IPS-15b (cell line): ENCODE measurements around the gene CCDC107.
A peak's percentile ranks its signal among the peaks of the same experiment; 100 is the strongest.

Source experiments
- H3K27me3 ChIP-seq: one replicate; pipeline ENCODE4 v1.6.1; 2013; ENCODE audit warnings: low read length; ENCODE audit not compliant: control insufficient read depth, insufficient read depth
- H3K36me3 ChIP-seq: one replicate; pipeline ENCODE4 v1.6.1; 2013; ENCODE audit warnings: low read length; ENCODE audit not compliant: control insufficient read depth, insufficient read depth
- H3K4me1 ChIP-seq: one replicate; pipeline ENCODE4 v1.6.1; 2013; ENCODE audit warnings: mild to moderate bottlenecking, low read length; ENCODE audit not compliant: control insufficient read depth, insufficient read depth
- H3K4me3 ChIP-seq: one replicate; pipeline ENCODE4 v1.5.1; 2013; ENCODE audit warnings: low read depth, low read length
- H3K9ac ChIP-seq: one replicate; pipeline ENCODE4 v1.6.1; 2013; ENCODE audit warnings: low read depth, mild to moderate bottlenecking, low read length
- H3K9me3 ChIP-seq: one replicate; pipeline ENCODE4 v1.6.1; 2013; ENCODE audit warnings: mild to moderate bottlenecking, low read length; ENCODE audit not compliant: control insufficient read depth, insufficient read depth

Gene CCDC107

GRCh38 chr9:35688558-35689541 lies 30.8 kb downstream of the CCDC107 start:
- peaks cover 10% of the 10 kb centered on the region for H3K4me1 ChIP-seq
- no peaks in the 10 kb centered on the region for H3K9me3 ChIP-seq
- H3K27me3 ChIP-seq, result no peaks in the 10 kb centered on the region
- H3K9ac ChIP-seq, result peak overlapping the region; percentile 92
- peaks cover 33% of the 10 kb centered on the region for H3K36me3 ChIP-seq
- H3K4me3 ChIP-seq, result peak overlapping the region; percentile 81

- H3K36me3 ChIP-seq, result peaks cover 24% of the 10 kb centered on the region
- peak within 1 kb of the TSS; percentile 92 for H3K9ac ChIP-seq
- H3K4me3 ChIP-seq, result peak within 1 kb of the TSS; percentile 81
- H3K27me3 ChIP-seq, result no peaks in the 10 kb centered on the region
- no peaks in the 10 kb centered on the region for H3K9me3 ChIP-seq
- peaks cover 10% of the 10 kb centered on the region for H3K4me1 ChIP-seq
Observed at GRCh38 chr9:35689542-35690293, 31.6 kb downstream of the CCDC107 start, which contains the start of gene TPM2. Gene TPM2 (minus strand): TSS chr9:35689925. CDS start chr9:35689817, 108 bp downstream.

GRCh38 chr9:35690294-35690613 lies 32.2 kb downstream of the CCDC107 start:
- Histone ChIP-seq H3K9me3 (no peaks in the 10 kb centered on the region), H3K4me3 (peak overlapping the region; percentile 81), H3K9ac (peak overlapping the region; percentile 12), H3K4me1 (peaks cover 10% of the 10 kb centered on the region), H3K27me3 (no peaks in the 10 kb centered on the region), H3K36me3 (peaks cover 19% of the 10 kb centered on the region)

- Histone ChIP-seq H3K4me3 (peak overlapping the region; percentile 81), H3K36me3 (peaks cover 15% of the 10 kb centered on the region), H3K4me1 (peaks cover 10% of the 10 kb centered on the region), H3K9me3 (no peaks in the 10 kb centered on the region), H3K27me3 (no peaks in the 10 kb centered on the region), H3K9ac (peak overlapping the region; percentile 37)
Observed at GRCh38 chr9:35690614-35691333, 32.7 kb downstream of the CCDC107 start.

GRCh38 chr9:35691334-35691650 lies 33.2 kb downstream of the CCDC107 start:
- no peaks in the 10 kb centered on the region for H3K9me3 ChIP-seq
- peak overlapping the region; percentile 79 for H3K4me3 ChIP-seq
- peaks cover 15% of the 10 kb centered on the region for H3K36me3 ChIP-seq
- H3K27me3 ChIP-seq, result no peaks in the 10 kb centered on the region
- peaks cover 10% of the 10 kb centered on the region for H3K4me1 ChIP-seq
- peak overlapping the region; percentile 37 for H3K9ac ChIP-seq

- peaks cover 10% of the 10 kb centered on the region for H3K4me1 ChIP-seq
- H3K9me3 ChIP-seq, result no peaks in the 10 kb centered on the region
- no peaks in the 10 kb centered on the region for H3K27me3 ChIP-seq
- H3K4me3 ChIP-seq, result peak overlapping the region; percentile 79
- peaks cover 13% of the 10 kb centered on the region for H3K36me3 ChIP-seq
- no peak overlapping the region for H3K9ac ChIP-seq
Observed at GRCh38 chr9:35691757-35692301, 33.7 kb downstream of the CCDC107 start.

GRCh38 chr9:35695943-35696401 lies 37.9 kb downstream of the CCDC107 start:
- Histone ChIP-seq H3K9me3 (no peaks in the 10 kb centered on the region), H3K27me3 (no peaks in the 10 kb centered on the region), H3K4me1 (no peaks in the 10 kb centered on the region), H3K4me3 (no peak overlapping the region), H3K36me3 (peaks cover 33% of the 10 kb centered on the region), H3K9ac (no peak overlapping the region)

- H3K9me3 ChIP-seq, result no peaks in the 10 kb centered on the region
- H3K27me3 ChIP-seq, result no peaks in the 10 kb centered on the region
- no peaks in the 10 kb centered on the region for H3K4me1 ChIP-seq
- H3K4me3 ChIP-seq, result no peak overlapping the region
- H3K36me3 ChIP-seq, result peaks cover 36% of the 10 kb centered on the region
- no peak overlapping the region for H3K9ac ChIP-seq
Observed at GRCh38 chr9:35696520-35697215, 38.6 kb downstream of the CCDC107 start.

- no peaks in the 10 kb centered on the region for H3K4me1 ChIP-seq
- no peaks in the 10 kb centered on the region for H3K27me3 ChIP-seq
- H3K4me3 ChIP-seq, result no peak overlapping the region
- H3K9ac ChIP-seq, result no peak overlapping the region
- H3K36me3 ChIP-seq, result peaks cover 42% of the 10 kb centered on the region
- no peaks in the 10 kb centered on the region for H3K9me3 ChIP-seq
Observed at GRCh38 chr9:35697486-35697885, 39.4 kb downstream of the CCDC107 start.

- peaks cover 49% of the 10 kb centered on the region for H3K36me3 ChIP-seq
Observed at GRCh38 chr9:35698231-35698630, 40.1 kb downstream of the CCDC107 start.

GRCh38 chr9:35700031-35700430 lies 41.9 kb downstream of the CCDC107 start:
- Histone ChIP-seq H3K4me1 (no peaks in the 10 kb centered on the region), H3K4me3 (no peak overlapping the region), H3K9me3 (no peaks in the 10 kb centered on the region), H3K9ac (no peak overlapping the region), H3K36me3 (peaks cover 67% of the 10 kb centered on the region), H3K27me3 (no peaks in the 10 kb centered on the region)

More at GRCh38 chr9:35698231-35698630, 40.1 kb downstream of the CCDC107 start:
- no peak overlapping the region for H3K9ac ChIP-seq
- H3K27me3 ChIP-seq, result no peaks in the 10 kb centered on the region
- no peaks in the 10 kb centered on the region for H3K4me1 ChIP-seq
- no peak overlapping the region for H3K4me3 ChIP-seq
- no peaks in the 10 kb centered on the region for H3K9me3 ChIP-seq
